ENCODE data around the gene MCC. TPM values are rescaled to one million over a fixed set of nuclear protein-coding genes. Genes with fewer than 3 reads are reported as not detected.

The MCC gene
- total and polyA plus RNA-seq, 2 experiments from 2014 or later, result 8.3 to 31.5 TPM

- DNase-seq (ENCODE audit: low spot score), result no peak
- WGBS (ENCODE audit: low lambda C conversion rate, missing lambda C conversion rate), result 63% methylated on average over 4 of the region's 4 CpGs
Observed at GRCh38 chr5:113447498-113448050, 40.7 kb downstream of the MCC start.

DNA sequence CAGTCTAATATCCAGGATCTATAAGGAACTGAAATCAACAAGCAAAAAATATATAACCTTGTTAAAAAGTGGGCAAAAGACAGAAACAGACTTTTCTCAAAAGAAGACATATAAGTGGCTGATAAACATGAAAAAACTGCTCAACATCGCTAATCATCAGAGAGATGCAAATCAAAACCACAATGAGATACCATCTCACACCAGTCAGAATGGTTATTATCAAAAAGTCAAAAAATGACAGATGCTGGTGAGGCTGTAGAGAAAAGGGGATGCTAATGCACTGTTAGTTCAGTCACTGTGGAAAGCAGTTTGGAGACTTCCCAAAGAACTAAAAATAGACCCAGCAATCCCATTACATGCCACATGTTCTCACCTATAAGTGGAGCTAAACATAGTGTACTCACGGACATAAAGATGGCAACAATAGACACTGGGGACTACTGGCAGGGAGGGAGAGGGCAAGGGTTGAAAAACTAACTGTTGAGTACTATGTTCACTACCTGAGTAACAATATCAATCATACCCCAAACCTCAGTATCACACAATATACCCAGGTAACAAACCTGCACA is 41.8 kb downstream of the MCC start:
- H3K27ac ChIP-seq, result no peak overlapping the region
- no peaks in the 10 kb centered on the region for H3K79me2 ChIP-seq
- H3K9me3 ChIP-seq (ENCODE audit: low read depth), result peaks cover 6% of the 10 kb centered on the region
- H3K27me3 ChIP-seq, result no peaks in the 10 kb centered on the region
- no peaks in the 10 kb centered on the region for H4K20me1 ChIP-seq (ENCODE audit: insufficient read depth, poor library complexity, severe bottlenecking)
- no peaks in the 10 kb centered on the region for H3K9me2 ChIP-seq (replicated peaks; ENCODE audit: insufficient read depth)
- H3K4me1 ChIP-seq (ENCODE audit: insufficient read depth), result no peaks in the 10 kb centered on the region
- TF ChIP-seq, protein P1, sequence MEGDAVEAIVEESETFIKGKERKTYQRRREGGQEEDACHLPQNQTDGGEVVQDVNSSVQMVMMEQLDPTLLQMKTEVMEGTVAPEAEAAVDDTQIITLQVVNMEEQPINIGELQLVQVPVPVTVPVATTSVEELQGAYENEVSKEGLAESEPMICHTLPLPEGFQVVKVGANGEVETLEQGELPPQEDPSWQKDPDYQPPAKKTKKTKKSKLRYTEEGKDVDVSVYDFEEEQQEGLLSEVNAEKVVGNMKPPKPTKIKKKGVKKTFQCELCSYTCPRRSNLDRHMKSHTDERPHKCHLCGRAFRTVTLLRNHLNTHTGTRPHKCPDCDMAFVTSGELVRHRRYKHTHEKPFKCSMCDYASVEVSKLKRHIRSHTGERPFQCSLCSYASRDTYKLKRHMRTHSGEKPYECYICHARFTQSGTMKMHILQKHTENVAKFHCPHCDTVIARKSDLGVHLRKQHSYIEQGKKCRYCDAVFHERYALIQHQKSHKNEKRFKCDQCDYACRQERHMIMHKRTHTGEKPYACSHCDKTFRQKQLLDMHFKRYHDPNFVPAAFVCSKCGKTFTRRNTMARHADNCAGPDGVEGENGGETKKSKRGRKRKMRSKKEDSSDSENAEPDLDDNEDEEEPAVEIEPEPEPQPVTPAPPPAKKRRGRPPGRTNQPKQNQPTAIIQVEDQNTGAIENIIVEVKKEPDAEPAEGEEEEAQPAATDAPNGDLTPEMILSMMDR (IDR thresholded peaks at IDR 0.05; ENCODE audit: poor library complexity), result no peak
- TF ChIP-seq EZH2 (IDR thresholded peaks at IDR 0.05; ENCODE audit: borderline replicate concordance), result no peak
- no peak for TF ChIP-seq EZH2phosphoT487 (IDR thresholded peaks at IDR 0.05; ENCODE audit: low read depth, severe bottlenecking, unreplicated experiment)
- H2AFZ ChIP-seq, result no peak overlapping the region
- no peak overlapping the region for H3K4me2 ChIP-seq
- H3K36me3 ChIP-seq (replicated peaks; ENCODE audit: insufficient read depth, low read depth), result no peaks in the 10 kb centered on the region
- DNase-seq (ENCODE audit: low spot score), result no peak
- WGBS (ENCODE audit: low lambda C conversion rate, missing lambda C conversion rate), result 87% methylated on average over 2 of the region's 2 CpGs
- no peak overlapping the region for H3K4me3 ChIP-seq

More at GRCh38 chr5:113447498-113448050, 40.7 kb downstream of the MCC start:
- Histone ChIP-seq H3K9me3 (ENCODE audit: low read depth) (peaks cover 6% of the 10 kb centered on the region), H4K20me1 (ENCODE audit: insufficient read depth, poor library complexity, severe bottlenecking) (no peaks in the 10 kb centered on the region), H3K79me2 (no peaks in the 10 kb centered on the region), H3K27ac (no peak overlapping the region), H3K4me3 (no peak overlapping the region), H3K27me3 (no peaks in the 10 kb centered on the region), H3K9me2 (replicated peaks; ENCODE audit: insufficient read depth) (no peaks in the 10 kb centered on the region), H3K4me2 (no peak overlapping the region), H3K4me1 (ENCODE audit: insufficient read depth) (no peaks in the 10 kb centered on the region), H2AFZ (no peak overlapping the region), H3K36me3 (replicated peaks; ENCODE audit: insufficient read depth, low read depth) (no peaks in the 10 kb centered on the region)
- TF ChIP-seq, protein P1 (IDR thresholded peaks at IDR 0.05; ENCODE audit: poor library complexity), result peak; percentile 17
- no peak for TF ChIP-seq EZH2phosphoT487 (IDR thresholded peaks at IDR 0.05; ENCODE audit: low read depth, severe bottlenecking, unreplicated experiment)

DNA sequence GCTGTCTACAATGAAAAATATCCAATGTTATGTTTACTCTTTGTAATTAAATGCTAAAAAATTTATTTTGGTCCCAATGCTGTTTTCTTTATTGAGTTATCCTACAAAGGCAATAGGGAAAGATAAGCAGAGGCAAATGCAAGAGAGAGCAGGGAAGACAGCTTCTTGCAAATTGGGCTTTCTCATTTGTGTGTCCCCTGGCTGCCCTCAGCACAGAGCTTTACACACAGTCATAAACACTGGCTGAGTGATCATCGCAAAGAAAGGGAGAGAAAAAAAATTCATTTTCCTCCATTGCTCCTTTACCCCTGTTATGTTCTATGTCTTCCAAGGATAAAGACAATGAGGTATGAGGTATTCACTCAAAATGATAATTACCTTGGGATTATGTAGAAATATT is 51.1 kb downstream of the MCC start:
- 54% methylated on average over 1 of the region's 1 CpG for WGBS (ENCODE audit: low lambda C conversion rate, missing lambda C conversion rate)
- Histone ChIP-seq H3K79me2 (no peaks in the 10 kb centered on the region), H3K4me1 (ENCODE audit: insufficient read depth) (no peaks in the 10 kb centered on the region), H3K27ac (no peak overlapping the region), H3K9me3 (ENCODE audit: low read depth) (no peaks in the 10 kb centered on the region), H2AFZ (no peak overlapping the region), H3K36me3 (replicated peaks; ENCODE audit: insufficient read depth, low read depth) (no peaks in the 10 kb centered on the region), H3K27me3 (no peaks in the 10 kb centered on the region), H4K20me1 (ENCODE audit: insufficient read depth, poor library complexity, severe bottlenecking) (no peaks in the 10 kb centered on the region), H3K9me2 (replicated peaks; ENCODE audit: insufficient read depth) (no peaks in the 10 kb centered on the region), H3K4me3 (no peak overlapping the region), H3K4me2 (no peak overlapping the region)
- DNase-seq (ENCODE audit: low spot score), result no peak
- no peak for TF ChIP-seq EZH2 (IDR thresholded peaks at IDR 0.05; ENCODE audit: borderline replicate concordance)
- TF ChIP-seq, protein P1 (IDR thresholded peaks at IDR 0.05; ENCODE audit: poor library complexity), result no peak
- TF ChIP-seq EZH2phosphoT487 (IDR thresholded peaks at IDR 0.05; ENCODE audit: low read depth, severe bottlenecking, unreplicated experiment), result no peak

All from hepatocyte (in vitro differentiated cells).